ENCODE measurements around the gene IRAK2.

Gene IRAK2

GRCh38 chr3:10188804-10189556 lies 24.3 kb downstream of the IRAK2 start:
- no peak for DNase-seq (ENCODE audit: low read depth in 2 of 2)

GRCh38 chr3:10189557-10190354 lies 25.0 kb downstream of the IRAK2 start:
- DNase-seq (ENCODE audit: low read depth in 2 of 2), result no peak

GRCh38 chr3:10192953-10193691 lies 28.4 kb downstream of the IRAK2 start:
- no peak for DNase-seq (ENCODE audit: low read depth in 2 of 2)

- DNase-seq (ENCODE audit: low read depth in 2 of 2), result no peak
These were observed 29.1 kb downstream of the IRAK2 start for GRCh38 chr3:10193692-10194327.

- peak in 1 of 2 donors; percentile 30 for DNase-seq (ENCODE audit: low read depth in 2 of 2)
These were observed 29.8 kb downstream of the IRAK2 start for GRCh38 chr3:10194328-10195071.

- DNase-seq (ENCODE audit: low read depth in 2 of 2), result no peak
These were observed 30.8 kb downstream of the IRAK2 start for GRCh38 chr3:10195366-10196089.

- DNase-seq (ENCODE audit: low read depth in 2 of 2), result no peak
These were observed 31.8 kb downstream of the IRAK2 start for GRCh38 chr3:10196389-10197052.

- DNase-seq (ENCODE audit: low read depth in 2 of 2), result no peak
These were observed 33.5 kb downstream of the IRAK2 start for GRCh38 chr3:10198226-10198625.

GRCh38 chr3:10198761-10199649 lies 34.3 kb downstream of the IRAK2 start:
- peak; percentile 44 to 56 for DNase-seq (ENCODE audit: low read depth in 2 of 2)

- no peak for DNase-seq (ENCODE audit: low read depth in 2 of 2)
These were observed 40.2 kb downstream of the IRAK2 start for GRCh38 chr3:10204921-10205320.

- DNase-seq (ENCODE audit: low read depth in 2 of 2), result no peak
These were observed 40.9 kb downstream of the IRAK2 start for GRCh38 chr3:10205451-10206165.

- no peak for DNase-seq (ENCODE audit: low read depth in 2 of 2)
These were observed 41.4 kb downstream of the IRAK2 start for GRCh38 chr3:10206166-10206511.

GRCh38 chr3:10213156-10213792 lies 48.6 kb downstream of the IRAK2 start:
- no peak for DNase-seq (ENCODE audit: low read depth in 2 of 2)

- no peak for DNase-seq (ENCODE audit: low read depth in 2 of 2)
These were observed 51.1 kb downstream of the IRAK2 start for GRCh38 chr3:10215578-10216368.

- DNase-seq (ENCODE audit: low read depth in 2 of 2), result no peak
These were observed 52.6 kb downstream of the IRAK2 start for GRCh38 chr3:10217359-10217758.

- no peak for DNase-seq (ENCODE audit: low read depth in 2 of 2)
These were observed 55.0 kb downstream of the IRAK2 start for GRCh38 chr3:10219737-10220136.

Data from stimulated activated CD8-positive, alpha-beta memory T cell treated with anti-CD3 and anti-CD28 coated beads, Interleukin-2, amount 100 ng/mL, for 48 hours (primary cell).